Mesenchymal stem cell (in vitro differentiated cells and primary cell): Measurements from ENCODE around the gene C6orf58.

Source experiments
- DNase-seq: peaks from one replicate; pipeline ENCODE4 v3.0.0-alpha.2; 2013
- H2AFZ ChIP-seq: one replicate; pipeline ENCODE4 v1.6.1; 2013; ENCODE audit warnings: low read depth, mild to moderate bottlenecking, control low read depth, inconsistent platforms, low read length, moderate library complexity
- H2AK5ac ChIP-seq: 2 replicates; pipeline ENCODE4 v1.6.1; 2013; ENCODE audit warnings: low read length, moderate library complexity, mild to moderate bottlenecking, inconsistent platforms; ENCODE audit not compliant: severe bottlenecking
- H2BK120ac ChIP-seq: one replicate; pipeline ENCODE4 v1.6.1; 2013; ENCODE audit warnings: low read depth, mild to moderate bottlenecking, inconsistent platforms, low read length, moderate library complexity
- H2BK12ac ChIP-seq, 2 experiments: one replicate each; pipeline ENCODE4 v1.6.1; 2013; ENCODE audit warnings: inconsistent platforms in 2 of 2, low read length in 2 of 2, mild to moderate bottlenecking in 2 of 2, moderate library complexity in 2 of 2, control low read depth in 1 of 2
- H2BK15ac ChIP-seq: one replicate; pipeline ENCODE4 v1.6.1; 2013; ENCODE audit warnings: mild to moderate bottlenecking, low read depth, inconsistent platforms; ENCODE audit not compliant: poor library complexity, severe bottlenecking
- H2BK5ac ChIP-seq: 2 replicates; pipeline ENCODE4 v1.6.1; 2013; ENCODE audit warnings: low read depth, mild to moderate bottlenecking, low read length, control low read depth, inconsistent platforms; ENCODE audit not compliant: poor library complexity, severe bottlenecking
- H3K14ac ChIP-seq, 2 experiments: one replicate each; pipeline ENCODE4 v1.6.1; 2013; ENCODE audit warnings: inconsistent platforms in 2 of 2, low read length in 2 of 2, control low read depth in 1 of 2, mild to moderate bottlenecking in 1 of 2, moderate library complexity in 1 of 2
- H3K18ac ChIP-seq, 2 experiments: one replicate each; pipeline ENCODE4 v1.6.1; 2013; ENCODE audit warnings: inconsistent platforms in 2 of 2, low read length in 2 of 2, control low read depth in 1 of 2, low read depth in 1 of 2, mild to moderate bottlenecking in 1 of 2
- H3K23ac ChIP-seq, 2 experiments: one replicate each; pipeline ENCODE4 v1.6.1; 2013; ENCODE audit warnings: inconsistent platforms in 2 of 2, low read length in 2 of 2, mild to moderate bottlenecking in 2 of 2, moderate library complexity in 2 of 2, control low read depth in 1 of 2
- H3K27ac ChIP-seq: 2 replicates; pipeline ENCODE4 v1.5.1; 2013; ENCODE audit warnings: mild to moderate bottlenecking, moderate library complexity, low read length, control low read depth, inconsistent platforms; ENCODE audit not compliant: poor library complexity, severe bottlenecking
- H3K27me3 ChIP-seq, 2 experiments: 2 replicates each; pipeline versions ENCODE4 v1.6.1 to v1.7.0; 2013; ENCODE audit warnings: low read length in 2 of 2, mild to moderate bottlenecking in 2 of 2, moderate library complexity in 2 of 2, control low read depth in 1 of 2, inconsistent platforms in 1 of 2; ENCODE audit not compliant: control insufficient read depth in 1 of 2, insufficient read depth in 1 of 2
- H3K36me3 ChIP-seq, 2 experiments: 2 replicates each; pipeline versions ENCODE4 v1.6.1 to v1.7.0; 2013; ENCODE audit warnings: low read length in 2 of 2, control low read depth in 1 of 2, inconsistent platforms in 1 of 2, low read depth in 1 of 2, mild to moderate bottlenecking in 1 of 2; ENCODE audit not compliant: insufficient read depth in 2 of 2, control insufficient read depth in 1 of 2
- H3K4ac ChIP-seq, 2 experiments: one replicate each; pipeline ENCODE4 v1.6.1; 2013; ENCODE audit warnings: inconsistent platforms in 2 of 2, low read length in 2 of 2, mild to moderate bottlenecking in 2 of 2, moderate library complexity in 2 of 2, control low read depth in 1 of 2, low read depth in 1 of 2
- H3K4me1 ChIP-seq: 2 replicates; pipeline ENCODE4 v1.6.1; 2013; ENCODE audit warnings: low read depth, low read length, control low read depth; ENCODE audit not compliant: control insufficient read depth, insufficient read depth
- H3K4me2 ChIP-seq: 2 replicates; pipeline ENCODE4 v1.6.1; 2013; ENCODE audit warnings: low read length, mild to moderate bottlenecking, inconsistent platforms; ENCODE audit not compliant: poor library complexity, severe bottlenecking
- H3K4me3 ChIP-seq, 2 experiments: 2 replicates each; pipeline versions ENCODE4 v1.5.1 to v1.7.0; 2013; ENCODE audit warnings: low read length in 2 of 2, mild to moderate bottlenecking in 2 of 2, control low read depth in 1 of 2, low read depth in 1 of 2; ENCODE audit not compliant: insufficient read depth in 1 of 2
- H3K79me1 ChIP-seq: replicated peaks from 2 replicates; pipeline ENCODE4 v1.6.1; 2013; ENCODE audit warnings: mild to moderate bottlenecking, control low read depth, low read length, inconsistent platforms; ENCODE audit not compliant: poor library complexity, severe bottlenecking
- H3K9ac ChIP-seq: 2 replicates; pipeline ENCODE4 v1.7.0; 2013; ENCODE audit warnings: mild to moderate bottlenecking, low read length, moderate library complexity
- H3K9me3 ChIP-seq: 2 replicates; pipeline ENCODE4 v1.7.0; 2013; ENCODE audit warnings: mild to moderate bottlenecking, low read length; ENCODE audit not compliant: control insufficient read depth
- H4K8ac ChIP-seq: one replicate; pipeline ENCODE4 v1.6.1; 2013; ENCODE audit warnings: inconsistent platforms, mild to moderate bottlenecking, low read length, moderate library complexity
- H4K91ac ChIP-seq: one replicate; pipeline ENCODE4 v1.6.1; 2013; ENCODE audit warnings: mild to moderate bottlenecking, low read length, inconsistent platforms
- whole genome bisulfite sequencing: methylation state at CpG from one replicate; pipeline ENCODE4 v1.1.7; 2013; ENCODE audit warnings: mixed read lengths; 5-methylcytosine and 5-hydroxymethylcytosine counted together

The C6orf58 gene

DNA sequence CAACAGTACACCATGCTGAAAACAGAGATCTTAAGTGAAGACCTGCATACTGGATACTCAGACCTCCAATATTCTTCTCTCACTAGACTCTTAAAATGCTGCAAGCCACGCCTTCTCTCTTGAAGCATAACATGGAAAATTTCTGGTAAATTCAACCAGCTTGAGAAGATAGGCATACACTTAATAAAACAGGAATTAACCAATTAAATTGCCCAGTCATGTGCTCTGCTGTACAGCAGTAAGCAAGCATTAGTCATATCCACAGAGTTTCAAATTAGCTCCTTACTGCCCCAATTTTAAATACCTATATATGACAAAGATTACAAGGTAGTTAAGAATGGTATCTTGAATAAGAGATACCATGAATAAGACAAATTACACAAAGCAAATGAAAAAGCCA lies 53.8 kb downstream of the C6orf58 start:
- Histone ChIP-seq H2AK5ac (no peak overlapping the region), H3K4ac (no peak overlapping the region), H3K4me3 (no peak overlapping the region), H2BK15ac (no peak overlapping the region), H4K8ac (no peak overlapping the region), H3K18ac (no peak overlapping the region), H3K27ac (no peak overlapping the region), H3K9ac (no peak overlapping the region), H2BK120ac (no peak overlapping the region), H2AFZ (no peak overlapping the region), H3K4me2 (no peak overlapping the region), H4K91ac (no peak overlapping the region), H3K36me3 (no peaks in the 10 kb centered on the region), H2BK5ac (no peak overlapping the region), H3K14ac (no peak overlapping the region), H3K4me1 (no peaks in the 10 kb centered on the region), H3K9me3 (no peaks in the 10 kb centered on the region), H3K27me3 (no peaks in the 10 kb centered on the region), H2BK12ac (no peak overlapping the region), H3K79me1 (no peaks in the 10 kb centered on the region), H3K23ac (no peak overlapping the region)
- WGBS, result 69% methylated on average over 1 of the region's 1 CpG
- no peak for DNase-seq

DNA sequence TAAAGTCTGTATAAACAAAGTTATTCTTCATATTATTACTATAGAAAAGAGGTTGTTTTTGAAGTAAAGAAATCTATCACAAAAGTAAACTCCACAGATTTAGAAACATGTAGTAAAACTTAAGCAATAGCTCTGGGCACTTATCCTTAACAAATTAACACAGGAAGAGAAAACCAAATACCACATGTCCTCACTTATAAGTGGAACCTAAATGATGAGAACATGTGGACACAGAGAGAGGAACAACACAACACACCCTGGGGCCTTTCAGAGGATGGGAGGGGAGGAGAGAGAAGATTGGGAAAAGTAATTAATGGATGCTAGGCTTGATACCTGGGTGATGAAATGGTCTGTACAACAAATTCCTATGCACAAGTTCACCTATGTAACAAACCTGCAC lies 57.2 kb downstream of the C6orf58 start:
- Histone ChIP-seq H3K9ac (no peak overlapping the region), H3K27me3 (no peaks in the 10 kb centered on the region), H2AK5ac (no peak overlapping the region), H3K4ac (no peak overlapping the region), H3K18ac (no peak overlapping the region), H3K14ac (no peak overlapping the region), H2BK120ac (no peak overlapping the region), H2AFZ (no peak overlapping the region), H3K4me1 (no peaks in the 10 kb centered on the region), H3K9me3 (no peaks in the 10 kb centered on the region), H2BK12ac (no peak overlapping the region), H3K79me1 (no peaks in the 10 kb centered on the region), H2BK5ac (no peak overlapping the region), H3K36me3 (no peaks in the 10 kb centered on the region), H3K4me2 (no peak overlapping the region), H2BK15ac (no peak overlapping the region), H4K8ac (no peak overlapping the region), H3K23ac (no peak overlapping the region), H4K91ac (no peak overlapping the region), H3K4me3 (no peak overlapping the region), H3K27ac (no peak overlapping the region)
- no peak for DNase-seq

DNA sequence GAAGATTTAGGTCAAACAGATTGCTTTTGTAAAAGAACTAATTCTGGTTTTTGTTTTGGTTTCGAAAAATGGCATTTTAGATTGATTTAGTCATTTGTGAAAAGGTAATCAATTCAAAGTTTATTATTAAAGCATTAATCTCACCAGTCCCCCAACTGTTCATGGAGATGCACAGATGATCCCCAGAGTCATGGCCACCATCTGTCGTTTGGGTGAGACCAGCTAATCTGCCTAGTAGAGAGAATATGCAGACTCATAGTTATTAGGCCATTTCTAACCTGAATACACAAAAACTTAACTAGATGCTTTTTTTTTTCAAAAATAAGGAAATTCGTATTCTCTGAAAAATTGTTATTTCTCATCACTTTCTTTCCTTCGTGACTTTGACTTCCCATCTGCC lies 58.1 kb downstream of the C6orf58 start:
- Histone ChIP-seq H3K18ac (no peak overlapping the region), H3K4ac (no peak overlapping the region), H3K79me1 (no peaks in the 10 kb centered on the region), H3K36me3 (no peaks in the 10 kb centered on the region), H3K9ac (no peak overlapping the region), H2BK120ac (no peak overlapping the region), H2AK5ac (no peak overlapping the region), H2BK12ac (no peak overlapping the region), H3K27ac (no peak overlapping the region), H4K91ac (no peak overlapping the region), H3K4me3 (no peak overlapping the region), H2BK5ac (no peak overlapping the region), H2AFZ (no peak overlapping the region), H3K27me3 (no peaks in the 10 kb centered on the region), H3K14ac (no peak overlapping the region), H3K23ac (no peak overlapping the region), H4K8ac (no peak overlapping the region), H2BK15ac (no peak overlapping the region), H3K4me1 (no peaks in the 10 kb centered on the region), H3K4me2 (no peak overlapping the region), H3K9me3 (no peaks in the 10 kb centered on the region)
- 97% methylated on average over 3 of the region's 4 CpGs for WGBS
- no peak for DNase-seq

- H3K14ac ChIP-seq, result no peak overlapping the region
- H4K8ac ChIP-seq, result no peak overlapping the region
- no peak for DNase-seq
Measured at GRCh38 chr6:127637830-127638409, 60.9 kb downstream of the C6orf58 start.

More at GRCh38 chr6:127637830-127638409, 60.9 kb downstream of the C6orf58 start:
- no peak overlapping the region for H2BK12ac ChIP-seq
- H3K36me3 ChIP-seq, result no peaks in the 10 kb centered on the region
- no peak overlapping the region for H3K27ac ChIP-seq
- H3K9ac ChIP-seq, result no peak overlapping the region
- H2AFZ ChIP-seq, result no peak overlapping the region
- H3K27me3 ChIP-seq, result no peaks in the 10 kb centered on the region
- H3K4me2 ChIP-seq, result no peak overlapping the region
- H3K18ac ChIP-seq, result no peak overlapping the region
- H3K4me1 ChIP-seq, result peaks cover 2% of the 10 kb centered on the region
- WGBS, result 90% methylated on average over 1 of the region's 5 CpGs
- no peak overlapping the region for H2BK15ac ChIP-seq
- no peaks in the 10 kb centered on the region for H3K79me1 ChIP-seq
- H3K23ac ChIP-seq, result no peak overlapping the region
- no peak overlapping the region for H2BK5ac ChIP-seq
- H3K9me3 ChIP-seq, result no peaks in the 10 kb centered on the region
- H3K4me3 ChIP-seq, result no peak overlapping the region
- no peak overlapping the region for H3K4ac ChIP-seq
- H2AK5ac ChIP-seq, result no peak overlapping the region
- H2BK120ac ChIP-seq, result no peak overlapping the region
- H4K91ac ChIP-seq, result no peak overlapping the region
